GM21381 (cell line): ENCODE results near the gene TYROBP.
"Not testable (repeated sequence)": the region's sequence is repeated elsewhere in the genome, so short reads cannot be mapped to it uniquely, and the experiment has no call there.

Experiments
- ATAC-seq: cut with Tn5 transposase; IDR thresholded peaks from one replicate; pipeline ENCODE4 v1.9.1; 2021; ENCODE audit warnings: mild to moderate bottlenecking, moderate library complexity; ENCODE audit not compliant: unreplicated experiment

Gene TYROBP

DNA sequence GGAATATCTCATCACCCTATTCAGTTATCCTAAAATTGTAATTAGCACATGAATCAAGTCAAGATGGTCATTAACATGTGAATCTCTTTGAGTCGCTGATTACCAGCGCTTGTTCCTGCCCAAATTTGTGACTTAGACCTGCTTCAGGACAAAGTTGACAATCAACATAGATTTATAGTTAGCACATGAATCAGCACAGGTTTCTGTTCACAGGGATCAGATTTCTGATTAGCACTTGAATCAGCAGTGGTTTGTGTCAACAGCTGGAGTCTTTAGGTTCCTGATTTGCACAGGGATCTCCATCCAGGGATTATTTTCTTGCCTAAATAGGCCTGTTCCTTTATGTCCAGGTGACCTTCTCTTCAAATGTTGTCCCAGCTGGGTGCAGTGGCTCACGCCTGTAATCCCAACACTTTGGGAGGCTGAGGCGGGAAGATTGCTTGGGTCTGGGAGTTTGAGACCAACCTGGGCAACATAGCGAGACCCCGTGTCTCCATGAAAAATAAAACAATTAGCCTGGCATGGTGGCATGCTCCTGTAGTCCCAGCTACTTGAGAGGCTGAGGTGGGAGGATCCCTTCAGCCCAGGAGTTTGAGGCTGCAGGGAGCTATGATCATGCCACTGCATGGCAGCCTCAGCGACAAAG is 24.3 kb upstream of the TYROBP start:
- ATAC-seq = no peak

DNA sequence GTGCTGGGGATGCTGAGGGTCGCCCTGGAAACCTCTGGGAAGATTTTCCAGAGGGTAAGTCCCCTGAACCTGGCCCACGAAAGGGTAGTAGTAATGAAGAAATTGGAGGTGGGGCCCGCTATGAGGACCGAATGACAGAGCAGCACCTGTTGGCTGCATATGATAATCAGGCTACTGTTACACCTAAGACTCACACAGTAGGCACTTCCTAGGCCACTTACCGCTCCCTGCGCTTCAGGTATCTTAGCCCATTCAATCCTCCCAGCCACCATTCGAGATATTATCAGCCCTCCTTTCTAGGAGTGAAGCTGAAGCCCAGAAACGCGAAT is 23.7 kb upstream of the TYROBP start:
- ATAC-seq = no peak

DNA sequence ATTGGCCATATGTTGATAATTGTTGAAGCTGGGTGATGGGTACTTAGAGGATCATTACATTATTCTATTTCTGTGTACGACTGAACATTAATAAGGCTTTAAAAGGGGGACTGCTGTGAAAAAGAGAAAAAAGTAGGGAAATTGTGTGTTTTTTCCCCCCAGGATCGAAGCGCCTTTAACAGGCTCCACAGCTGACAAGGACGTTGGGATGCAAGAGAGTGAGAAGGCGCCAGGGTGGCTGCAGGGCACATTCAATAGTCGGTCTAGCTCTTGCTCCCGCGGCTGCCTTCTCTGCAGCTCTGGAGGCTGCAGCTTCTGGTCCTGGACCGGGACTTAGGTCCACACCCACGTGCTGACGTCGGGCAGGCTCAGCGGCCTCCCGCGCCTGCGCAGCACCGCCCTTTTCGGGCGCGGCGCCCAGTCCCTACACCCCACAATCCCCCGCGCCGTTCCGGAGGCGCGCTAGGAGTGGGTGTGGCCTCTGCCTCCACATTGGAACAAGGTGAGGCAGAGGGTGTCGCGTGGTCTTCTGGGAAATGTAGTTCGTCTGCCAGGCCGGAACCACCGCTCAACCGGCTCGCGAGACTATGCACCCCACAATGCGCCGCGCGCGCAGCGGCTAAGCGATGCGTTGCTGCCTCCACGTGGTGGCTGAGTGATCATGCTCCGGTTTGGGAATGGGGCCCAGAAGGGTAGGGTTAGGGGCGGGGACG is 23.2 kb upstream of the TYROBP start:
- peak; percentile 95 for ATAC-seq

DNA sequence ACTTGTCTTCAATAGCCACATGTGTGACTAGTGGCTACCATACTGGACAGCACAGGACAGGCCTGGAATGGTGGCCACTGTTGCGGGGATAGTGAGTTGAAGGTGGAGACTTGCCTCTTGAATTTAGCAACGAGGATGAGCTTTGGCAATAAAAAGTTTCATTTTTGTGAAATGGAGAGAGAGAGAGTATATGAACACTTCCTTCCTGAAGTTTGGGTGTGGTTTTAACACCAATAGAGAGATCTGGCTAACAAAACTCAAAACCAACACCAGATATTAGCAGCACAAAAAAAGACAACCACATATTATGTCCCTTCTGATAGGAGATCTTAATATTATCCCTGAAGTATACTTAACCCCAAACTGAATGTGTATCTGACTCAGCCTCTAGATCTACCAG is 21.8 kb upstream of the TYROBP start:
- no peak for ATAC-seq

DNA sequence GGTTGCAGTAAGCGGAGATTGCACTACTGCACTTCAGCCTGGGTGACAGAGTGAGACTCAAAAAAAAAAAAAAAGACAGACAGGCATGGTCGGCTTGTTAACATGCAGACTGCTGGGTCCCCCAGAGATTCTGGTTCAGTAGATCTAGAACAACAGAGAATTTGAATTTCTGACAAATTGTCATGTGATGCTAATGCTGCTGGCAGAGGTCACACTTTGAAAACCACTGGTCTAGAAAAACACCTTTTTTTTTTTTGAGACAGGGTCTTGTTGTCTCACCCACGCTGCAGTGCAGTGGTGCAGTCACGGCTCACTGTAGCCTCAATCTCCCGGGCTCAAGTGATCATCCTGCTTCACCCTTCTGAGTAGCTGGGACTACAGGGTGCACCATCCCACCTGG is 20.4 kb upstream of the TYROBP start:
- ATAC-seq = no peak

DNA sequence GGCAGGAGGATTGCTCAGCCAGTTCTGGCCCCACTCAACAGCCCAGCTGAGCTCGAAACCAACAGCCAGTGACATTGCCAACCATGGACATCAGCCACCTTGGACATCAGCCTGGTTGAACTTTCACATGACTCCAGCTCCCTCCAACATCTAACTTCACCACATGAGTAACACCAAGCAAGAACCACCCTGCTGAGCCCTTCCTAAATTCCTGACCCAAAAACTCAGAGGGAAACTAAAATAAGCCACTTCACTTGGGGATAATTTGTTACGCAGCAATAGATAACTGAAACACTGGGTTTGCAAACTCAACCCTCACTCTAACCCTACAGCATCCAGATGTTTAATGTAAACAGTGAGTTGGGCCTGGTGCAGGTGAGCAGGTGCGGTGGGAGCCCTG is 17.4 kb upstream of the TYROBP start:
- ATAC-seq = no peak

DNA sequence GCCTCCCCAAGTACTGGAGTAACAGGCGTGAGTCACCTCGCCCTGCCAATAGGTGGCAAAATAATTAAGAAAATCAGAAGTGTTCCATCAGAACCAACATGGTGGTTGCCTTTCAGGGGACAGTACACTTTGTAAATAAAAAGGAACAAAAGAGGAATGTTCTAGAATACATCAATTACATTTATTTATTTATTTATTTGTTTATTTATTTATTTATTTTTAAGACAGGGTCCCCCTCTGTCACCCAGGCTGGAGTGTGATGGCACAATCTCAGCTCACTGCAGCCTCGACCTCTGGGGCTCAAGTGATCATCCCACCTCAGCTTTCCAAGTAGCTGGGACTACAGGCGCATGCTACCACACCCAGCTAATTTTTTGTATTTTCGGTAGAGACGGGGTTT is 12.9 kb upstream of the TYROBP start:
- ATAC-seq = no peak

DNA sequence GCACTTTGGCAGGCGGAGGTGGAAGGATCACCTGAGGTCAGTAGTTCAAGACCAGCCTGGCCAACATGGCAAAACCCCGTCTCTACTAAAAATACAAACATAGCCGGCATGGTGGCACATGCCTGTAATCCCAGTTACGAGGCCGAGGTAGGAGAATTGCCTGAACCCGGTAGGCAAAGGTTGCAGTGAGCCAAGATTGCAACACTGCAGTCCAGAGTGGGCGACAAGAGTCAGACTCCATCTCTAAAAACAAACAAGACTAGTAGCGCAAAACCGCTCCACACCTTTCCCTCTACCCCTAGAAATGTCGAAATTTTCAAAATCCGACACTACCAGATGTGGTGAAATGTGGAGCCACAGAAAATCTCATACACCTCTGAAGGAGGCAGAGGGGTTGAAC is 11.2 kb upstream of the TYROBP start:
- ATAC-seq = no peak

DNA sequence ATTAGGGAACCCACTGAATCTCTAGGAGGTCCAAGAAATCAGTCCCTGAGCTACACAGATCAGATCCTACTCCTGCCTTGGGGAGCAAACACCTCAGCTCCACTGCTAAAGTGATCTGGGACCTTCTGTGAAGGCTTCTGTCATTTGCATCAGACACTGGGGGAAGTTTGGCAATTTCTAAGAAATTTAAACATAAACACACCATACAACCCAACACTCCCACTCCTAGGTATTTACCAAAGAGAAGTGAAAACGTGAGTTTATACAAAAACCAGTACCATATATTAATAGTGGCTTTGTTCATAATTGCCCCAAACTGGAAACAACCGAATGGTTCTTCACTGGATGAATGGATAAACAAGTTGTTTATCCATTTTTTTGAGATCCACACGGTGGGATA is 7.3 kb upstream of the TYROBP start:
- no peak for ATAC-seq

DNA sequence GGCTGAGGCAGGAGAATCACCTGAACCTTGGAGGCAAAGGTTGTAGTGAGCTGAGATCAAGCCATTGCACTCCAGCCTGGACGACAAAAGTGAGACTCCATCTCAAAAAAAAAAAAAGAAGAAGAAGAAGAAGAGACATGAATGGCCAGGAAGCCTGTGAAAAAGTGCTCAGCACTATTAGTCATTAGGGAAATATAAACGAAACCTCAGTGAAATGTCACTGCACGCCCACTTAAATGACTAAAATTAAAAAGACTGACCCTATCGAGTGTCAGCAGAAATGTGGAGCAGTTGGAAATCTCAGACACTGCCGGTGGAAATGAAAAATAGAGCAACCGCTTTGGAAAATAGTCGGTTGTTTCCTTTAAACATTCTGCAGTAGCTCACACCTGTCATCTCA is 5.5 kb upstream of the TYROBP start:
- no peak for ATAC-seq

DNA sequence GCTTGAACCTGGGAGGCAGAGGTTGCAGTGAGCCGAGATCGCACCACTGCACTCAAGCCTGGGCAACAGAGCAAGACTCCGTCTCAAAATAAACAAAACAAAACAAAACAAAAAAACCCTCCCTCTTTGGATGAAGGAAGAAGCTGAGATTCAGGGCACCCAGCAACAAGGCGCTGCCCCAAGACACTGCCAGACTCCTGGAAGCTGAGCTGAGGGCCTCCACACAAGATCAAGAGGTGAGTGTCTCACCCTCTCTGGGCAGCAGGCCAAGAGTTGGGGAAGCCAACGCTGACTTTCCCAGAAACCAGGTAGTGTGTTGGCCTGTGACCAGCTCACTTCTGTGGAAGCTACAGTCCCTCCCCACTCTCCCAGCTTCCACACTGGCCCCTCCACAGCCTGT is 3.7 kb upstream of the TYROBP start:
- ATAC-seq = no peak

DNA sequence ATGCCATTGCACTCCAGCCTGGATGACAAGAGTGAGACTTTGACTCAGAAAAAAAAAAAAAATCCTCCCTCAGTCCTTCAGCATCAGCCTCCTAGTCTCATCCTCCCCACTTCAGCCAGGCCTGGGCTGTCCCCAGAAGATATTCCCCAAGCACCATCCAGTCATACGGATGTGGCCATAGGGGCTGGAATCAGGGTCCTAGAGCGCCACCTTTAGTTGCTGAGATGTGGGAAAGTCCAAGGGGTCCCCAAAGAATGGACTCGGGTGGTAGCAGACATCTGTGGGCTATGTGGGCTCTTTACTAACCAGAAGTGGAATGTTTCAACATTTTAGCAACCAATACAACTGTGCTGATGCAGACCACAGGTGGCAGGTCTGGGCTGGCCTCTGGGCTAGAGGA is 3.1 kb upstream of the TYROBP start:
- ATAC-seq = no peak

DNA sequence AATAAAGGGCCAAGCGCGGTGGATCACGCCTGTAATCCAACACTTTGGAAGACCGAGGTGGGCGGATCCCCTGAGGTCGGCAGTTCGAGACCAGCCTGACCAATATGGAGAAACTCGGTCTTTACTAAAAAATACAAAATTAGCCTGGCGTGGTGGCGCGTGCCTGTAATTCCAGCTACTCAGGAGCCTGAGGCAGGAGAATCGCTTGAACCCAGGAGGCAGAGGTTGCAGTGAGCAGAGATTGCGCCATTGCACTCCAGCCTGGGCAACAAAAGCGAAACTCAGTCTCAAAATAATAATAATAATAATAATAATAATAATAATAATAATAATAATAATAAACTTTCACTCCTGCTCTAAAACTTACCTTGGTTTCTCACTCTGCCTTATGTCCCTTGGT is 2.3 kb upstream of the TYROBP start:
- not testable (repeated sequence) for ATAC-seq

DNA sequence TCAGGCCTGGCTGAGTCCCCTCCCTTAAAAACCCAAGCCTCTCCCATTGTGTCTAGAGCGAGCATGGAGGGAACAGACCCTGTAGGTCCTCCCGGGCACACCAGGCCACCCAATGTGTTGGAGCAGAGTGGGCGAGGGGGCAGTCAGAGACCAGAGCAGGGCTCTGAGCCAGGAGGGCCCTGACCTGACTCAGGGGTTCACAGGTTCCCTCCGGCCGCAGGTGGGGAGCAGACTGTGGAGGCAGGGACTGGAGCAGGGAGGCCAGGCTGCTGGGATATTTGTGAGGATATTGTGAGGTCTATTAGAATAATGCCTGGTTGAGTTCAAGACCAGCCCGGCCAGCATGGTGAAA is 1.6 kb upstream of the TYROBP start:
- ATAC-seq = no peak

DNA sequence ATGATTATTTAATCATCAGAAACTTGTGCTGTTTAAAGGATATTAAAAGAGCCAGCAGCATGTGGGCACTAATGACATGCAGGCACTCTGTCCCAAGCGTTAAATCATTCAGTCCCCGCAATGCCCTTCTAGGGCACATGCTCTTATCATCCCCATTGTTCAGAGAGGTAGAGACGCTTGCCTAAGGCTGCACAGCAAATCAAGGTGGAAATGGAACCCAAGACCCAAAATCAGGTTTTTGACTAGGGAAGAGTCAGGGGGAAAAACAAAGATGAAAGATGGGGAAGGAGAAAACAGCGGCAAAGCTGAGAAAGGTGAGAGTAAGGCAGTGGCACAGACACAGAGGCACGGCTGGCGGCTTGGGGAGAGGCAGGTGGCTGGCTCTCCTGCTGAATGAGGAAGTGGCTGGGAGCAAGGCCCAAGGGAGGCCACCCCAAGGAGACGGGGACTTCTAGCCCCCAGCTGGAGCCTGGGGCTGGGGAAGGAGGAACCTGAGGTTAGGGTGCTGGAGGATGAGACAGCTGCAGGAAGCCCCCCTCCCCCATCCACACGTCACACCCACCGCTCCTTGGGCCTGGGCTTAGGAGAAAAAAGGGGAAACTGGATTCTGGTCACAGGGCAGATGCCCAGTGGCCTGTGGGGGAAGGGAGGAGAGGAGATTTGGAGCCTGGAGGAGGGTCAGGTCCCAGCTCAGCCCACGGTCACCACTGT is 1.0 kb upstream of the TYROBP start:
- ATAC-seq = no peak

DNA sequence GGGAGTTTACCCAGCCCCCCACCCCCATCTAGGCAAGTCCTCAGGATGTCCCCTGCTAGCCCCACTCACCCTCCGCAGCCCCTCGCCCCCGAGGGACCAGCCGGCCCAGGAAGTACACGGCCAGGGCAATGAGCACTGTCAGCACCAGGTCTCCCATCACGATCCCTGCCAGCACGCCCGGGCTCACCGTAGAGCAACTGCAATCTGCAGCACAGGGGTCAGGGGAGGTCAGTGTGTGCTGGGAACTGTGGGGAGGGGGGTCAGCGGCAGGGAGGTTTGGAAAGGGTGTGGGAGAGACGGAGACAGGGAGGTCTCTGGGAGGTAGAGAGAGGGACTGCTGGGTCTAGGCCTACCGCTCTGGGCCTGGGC is 734 bp downstream of the TYROBP start:
- no peak for ATAC-seq

DNA sequence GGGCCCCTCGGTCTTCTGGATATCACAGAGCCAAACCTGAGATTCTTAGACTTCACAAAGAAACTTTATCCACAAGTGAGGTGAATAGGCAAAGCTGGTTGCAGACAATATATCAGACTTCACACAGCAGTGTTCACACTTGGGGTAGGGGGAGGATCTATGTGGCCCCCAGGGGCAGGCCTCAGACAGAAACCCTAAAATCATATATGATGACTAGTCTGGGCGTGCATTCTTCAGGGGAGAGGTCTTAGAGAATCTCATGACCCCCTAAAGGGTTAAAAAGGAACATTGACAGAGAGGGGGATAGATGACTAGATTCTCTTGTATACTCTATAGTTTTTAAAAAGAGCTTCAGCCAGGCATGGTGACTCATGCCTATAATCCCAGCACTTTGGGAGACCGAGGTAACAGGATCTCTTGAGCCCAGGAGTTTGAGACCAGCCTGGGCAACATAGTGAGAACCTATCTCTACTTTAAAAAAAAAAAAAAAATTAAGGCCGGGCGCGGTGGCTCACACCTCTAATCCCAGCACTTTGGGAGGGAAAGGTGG is 2.8 kb downstream of the TYROBP start:
- no peak for ATAC-seq

DNA sequence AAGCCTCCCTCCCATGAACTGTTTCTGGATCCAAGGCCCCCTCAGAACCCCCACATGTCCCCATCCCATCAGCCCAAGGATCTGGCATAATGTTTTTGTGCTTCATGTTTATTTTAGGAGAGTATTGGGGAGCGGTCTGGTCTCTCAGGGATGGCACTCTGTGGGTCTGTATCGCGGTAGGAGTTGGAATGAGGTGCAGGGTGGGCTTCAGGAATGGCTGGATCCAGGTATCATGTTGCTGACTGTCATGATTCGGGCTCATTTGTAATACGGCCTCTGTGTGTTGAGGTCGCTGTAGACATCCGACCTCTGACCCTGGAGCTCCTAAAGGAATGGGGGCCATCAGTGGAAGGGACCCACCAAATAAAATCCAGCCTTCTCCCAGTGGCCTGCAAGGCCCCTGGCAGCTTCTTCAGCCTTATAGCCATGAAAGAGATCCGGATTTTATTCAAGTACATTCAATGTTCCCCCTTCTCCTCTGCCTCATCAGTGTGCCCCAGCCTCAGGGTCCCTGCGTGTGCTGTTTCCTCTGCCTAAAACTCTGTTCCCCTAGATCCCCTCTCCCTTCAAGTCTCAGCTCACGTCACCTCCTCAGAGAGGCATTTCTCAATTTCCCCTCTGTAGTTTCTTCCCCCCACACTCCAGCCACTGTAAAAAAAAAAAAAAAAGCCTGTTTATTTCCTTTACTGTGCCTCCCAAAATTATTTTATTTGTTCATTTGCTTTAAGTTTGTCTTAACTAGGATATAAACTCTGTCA is 3.6 kb downstream of the TYROBP start:
- no peak for ATAC-seq

DNA sequence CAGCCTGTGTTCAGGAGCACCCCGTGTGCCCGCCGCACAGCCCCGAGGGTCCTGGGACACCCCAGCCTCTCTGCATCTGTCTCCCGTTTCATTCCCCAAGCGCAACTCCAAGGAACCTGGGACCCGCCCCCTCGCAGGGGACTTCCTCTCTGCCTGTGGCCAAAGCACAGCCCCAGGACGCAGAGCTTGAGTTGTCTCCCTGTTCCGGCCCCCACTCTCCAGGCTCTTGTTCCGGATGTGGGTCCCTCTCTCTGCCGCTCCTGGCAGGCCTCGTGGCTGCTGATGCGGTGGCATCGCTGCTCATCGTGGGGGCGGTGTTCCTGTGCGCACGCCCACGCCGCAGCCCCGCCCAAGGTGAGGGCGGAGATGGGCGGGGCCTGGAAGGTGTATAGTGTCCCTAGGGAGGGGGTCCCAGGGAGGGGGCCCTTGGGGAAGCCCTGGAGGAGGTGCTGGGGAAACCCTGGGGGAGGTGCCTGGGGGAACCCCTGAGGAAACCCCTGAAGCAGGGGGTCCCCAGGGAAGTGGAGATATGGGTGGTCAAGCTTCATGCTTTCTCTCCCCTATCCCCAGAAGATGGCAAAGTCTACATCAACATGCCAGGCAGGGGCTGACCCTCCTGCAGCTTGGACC is 4.4 kb downstream of the TYROBP start:
- peak; percentile 45 for ATAC-seq

DNA sequence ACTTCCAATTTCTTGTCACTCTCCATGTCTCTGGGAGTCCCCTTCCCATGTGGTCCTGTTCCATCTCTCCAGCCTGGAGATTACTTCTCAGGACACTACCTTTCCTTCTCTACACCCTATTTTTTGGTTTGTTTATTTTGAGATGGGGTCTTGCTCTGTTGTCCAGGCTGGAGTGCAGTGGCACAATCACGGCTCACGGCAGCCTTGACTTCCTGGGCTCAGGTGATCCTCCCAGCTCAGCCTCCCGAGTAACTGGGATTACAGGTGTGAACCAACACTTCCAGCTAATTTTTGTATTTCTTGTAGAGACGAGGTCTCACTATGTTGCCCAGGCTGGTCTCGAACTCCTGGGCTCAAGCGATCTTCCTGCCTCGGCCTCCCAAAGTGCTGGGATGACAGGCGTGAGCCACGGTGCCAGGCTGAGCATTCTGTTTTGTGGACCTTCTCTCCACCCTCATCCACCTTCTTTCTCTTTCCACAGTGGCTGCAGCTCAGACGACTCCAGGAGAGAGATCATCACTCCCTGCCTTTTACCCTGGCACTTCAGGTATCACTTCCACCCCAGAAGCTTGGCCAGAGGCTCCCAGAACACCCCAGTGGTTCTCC is 5.1 kb downstream of the TYROBP start:
- ATAC-seq = no peak
